ENCODE measurements around the gene SHC3.

The SHC3 gene

DNA sequence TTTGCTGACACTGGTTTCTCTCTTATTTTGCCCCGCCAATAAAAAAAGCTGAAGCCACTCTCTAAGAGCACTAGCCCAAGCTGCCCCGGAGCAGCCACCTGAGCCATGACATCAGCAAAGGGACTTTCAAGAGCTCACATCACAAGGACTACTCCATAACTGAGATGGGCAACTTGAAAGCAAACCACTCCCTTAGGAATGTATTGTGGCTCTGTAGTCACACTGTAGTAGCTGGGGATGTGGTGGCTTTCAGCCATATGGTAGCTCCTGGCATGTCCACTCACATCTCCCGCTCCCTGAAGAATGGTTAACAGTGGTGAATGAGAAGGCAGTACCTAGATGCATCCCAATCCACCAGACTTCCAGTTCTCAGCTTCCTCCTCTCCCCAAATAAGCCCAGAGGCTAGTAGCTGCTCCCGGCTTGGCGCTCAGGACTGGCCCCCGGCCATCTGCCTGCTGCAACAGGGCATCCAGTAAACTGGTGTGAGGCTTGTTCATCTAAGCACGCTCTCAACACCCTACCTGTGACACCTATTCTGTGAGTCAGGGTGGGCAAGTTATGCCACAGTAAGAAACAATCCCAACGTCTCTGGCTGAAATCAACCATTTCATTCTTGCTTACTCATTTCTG lies 123.6 kb downstream of the SHC3 start:
- DNase-seq (ENCODE audit: low read depth, low spot score), result no peak

DNA sequence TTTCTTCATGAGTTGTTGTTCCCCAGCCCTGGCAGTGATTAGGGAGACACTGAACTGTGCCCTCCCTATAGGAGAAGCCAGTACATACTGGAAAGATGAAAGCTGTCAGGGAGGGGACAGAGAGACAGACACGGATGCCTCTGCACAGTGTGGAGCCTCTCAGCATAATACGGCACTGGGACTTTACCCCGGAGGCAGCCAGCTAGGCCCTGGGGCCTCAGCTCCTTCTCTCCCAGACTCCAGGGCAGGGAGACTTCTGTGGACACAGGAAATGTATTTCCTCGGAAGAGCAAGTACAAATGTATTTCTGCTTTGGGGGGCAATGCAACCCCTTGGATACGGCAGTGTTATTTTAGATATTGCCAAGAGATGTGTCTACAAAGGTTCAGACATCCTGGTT lies 125.3 kb downstream of the SHC3 start:
- no peak for DNase-seq (ENCODE audit: low read depth, low spot score)

GRCh38 chr9:89052470-89053097 lies 126.0 kb downstream of the SHC3 start:
- DNase-seq (ENCODE audit: low read depth, low spot score), result no peak

- DNase-seq (ENCODE audit: low read depth, low spot score), result no peak
Measured at GRCh38 chr9:89051421-89052025, 127.1 kb downstream of the SHC3 start.

DNA sequence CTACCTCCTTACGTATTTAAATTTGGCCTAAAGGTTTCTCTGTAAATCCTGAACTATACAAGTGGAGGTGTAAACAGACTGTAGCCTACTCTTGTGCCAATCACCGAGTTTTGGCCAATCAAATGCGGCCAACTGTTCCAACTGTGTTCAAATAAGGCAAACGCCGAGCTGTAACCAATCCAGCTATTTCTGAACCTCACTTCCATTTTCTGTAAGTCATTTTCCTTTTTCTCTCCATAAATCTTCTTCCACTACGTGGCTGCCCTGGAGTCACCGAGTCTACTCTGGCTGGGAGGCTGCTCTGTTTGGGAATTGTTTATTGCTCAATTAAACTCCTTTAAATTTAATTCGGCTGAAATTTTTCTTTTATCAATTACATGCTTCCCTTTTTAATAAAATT lies 129.0 kb downstream of the SHC3 start:
- DNase-seq (ENCODE audit: low read depth, low spot score), result no peak

DNA sequence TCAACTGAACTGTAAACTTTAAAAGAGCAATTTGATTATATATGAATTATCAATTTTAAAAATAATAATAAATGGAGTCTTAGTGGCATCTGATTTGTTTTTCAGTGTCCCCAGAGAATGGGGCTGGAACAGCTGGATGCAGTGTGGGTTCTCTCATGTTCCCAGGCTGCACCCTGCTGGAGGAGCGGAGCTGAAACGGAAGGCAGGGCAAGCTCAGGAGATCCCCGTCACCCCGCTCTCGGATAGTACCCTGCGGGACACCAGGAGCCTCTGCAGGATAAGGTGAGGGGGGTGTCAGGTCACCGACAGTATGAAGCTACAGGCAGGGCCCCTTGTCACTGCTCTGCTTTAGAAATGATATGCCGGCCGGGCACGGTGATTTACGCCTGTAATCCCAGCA lies 130.0 kb downstream of the SHC3 start:
- no peak for DNase-seq (ENCODE audit: low read depth, low spot score)

DNA sequence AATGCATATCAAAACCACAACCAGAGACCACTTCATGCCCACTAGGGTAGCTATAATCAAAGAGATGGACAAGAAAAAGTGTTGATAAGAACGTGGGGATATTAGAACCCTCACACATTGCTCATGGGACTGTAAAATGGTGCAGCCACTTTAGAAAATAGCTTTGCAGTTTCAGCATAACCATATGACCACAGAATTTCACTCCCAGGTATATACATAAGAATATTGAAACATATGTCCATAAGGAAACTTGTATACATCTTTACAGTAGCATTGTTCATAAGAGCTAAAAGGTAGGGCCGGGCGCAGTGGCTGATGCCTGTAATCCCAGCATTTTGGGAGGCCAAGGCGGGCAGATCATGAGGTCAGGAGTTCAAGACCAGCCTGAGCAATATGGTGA lies 131.0 kb downstream of the SHC3 start:
- no peak for DNase-seq (ENCODE audit: low read depth, low spot score)

GRCh38 chr9:89046832-89047231 lies 131.8 kb downstream of the SHC3 start:
- DNase-seq (ENCODE audit: low read depth, low spot score), result no peak

DNA sequence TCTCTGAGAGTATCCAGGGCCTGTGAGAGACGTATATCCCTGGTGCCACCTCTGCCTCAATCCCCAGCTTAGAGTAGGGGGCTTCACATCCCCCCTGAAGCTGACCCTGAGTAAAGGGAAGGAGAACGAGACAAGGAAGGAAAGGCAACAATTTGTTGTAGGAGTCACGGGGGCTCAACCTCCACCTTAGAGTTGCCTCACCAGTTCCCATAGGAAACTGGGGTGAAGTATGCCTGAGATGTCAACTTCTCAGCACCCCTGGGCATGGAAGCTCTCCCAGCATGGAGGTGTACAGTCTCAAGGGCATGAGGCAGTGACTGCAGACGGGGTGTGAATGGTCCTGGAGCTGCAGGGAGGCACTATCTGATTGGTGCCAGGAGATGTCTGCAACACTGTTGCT lies 133.7 kb downstream of the SHC3 start:
- DNase-seq (ENCODE audit: low read depth, low spot score), result no peak

DNA sequence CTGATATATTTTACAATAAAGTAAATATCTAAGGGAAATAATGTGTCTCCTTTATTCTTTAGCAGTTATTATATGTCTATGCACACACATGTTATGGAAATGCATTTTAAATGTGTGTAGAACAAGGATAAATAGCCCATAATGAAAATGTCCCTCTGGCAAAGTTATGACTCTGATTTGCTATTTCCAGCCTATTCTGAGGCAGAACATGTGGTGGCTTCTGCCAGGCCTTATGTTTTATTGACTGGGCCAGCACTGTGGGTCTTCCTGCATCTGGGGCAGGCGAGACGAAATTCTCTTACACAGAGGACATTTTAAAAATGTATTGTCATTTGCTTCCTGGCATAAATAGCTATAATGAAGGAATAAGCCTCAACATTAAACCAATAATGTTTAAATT lies 134.5 kb downstream of the SHC3 start:
- DNase-seq (ENCODE audit: low read depth, low spot score), result no peak

DNA sequence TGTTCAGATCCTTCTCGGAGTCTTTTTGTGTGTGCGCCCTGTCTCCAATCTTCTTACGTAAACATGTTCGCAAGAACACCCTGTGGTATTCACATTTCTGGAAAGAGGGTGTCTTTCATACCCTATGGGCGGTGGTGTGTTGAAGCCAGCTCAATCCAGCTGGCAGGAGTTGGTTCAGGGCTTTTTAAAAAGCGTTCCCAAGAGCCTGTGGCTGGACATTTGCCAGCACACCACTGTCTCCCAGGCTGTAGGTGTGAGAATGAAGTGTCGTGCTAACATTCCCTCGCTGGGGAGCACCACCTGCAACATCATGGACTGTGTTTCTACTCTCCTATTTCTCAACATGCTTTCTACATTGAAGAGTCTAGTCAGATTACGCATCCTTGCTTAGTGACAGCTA lies 135.6 kb downstream of the SHC3 start:
- no peak for DNase-seq (ENCODE audit: low read depth, low spot score)

DNA sequence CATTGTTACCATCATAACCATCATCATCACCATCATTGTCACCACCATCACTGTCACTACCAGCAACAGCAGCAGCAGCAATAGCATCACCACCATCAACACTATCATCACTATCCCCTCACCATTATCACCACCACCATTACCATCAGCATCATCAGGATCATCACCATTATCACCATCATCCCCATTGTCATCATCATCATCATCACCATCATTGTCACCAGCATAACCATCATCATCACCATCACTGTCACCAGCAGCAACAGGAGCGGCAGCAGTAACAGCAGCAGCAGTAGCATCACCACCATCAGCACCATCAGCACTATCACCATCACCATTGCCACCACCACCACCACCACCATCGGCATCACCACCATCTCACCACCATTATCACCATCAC lies 139.0 kb downstream of the SHC3 start:
- no peak for DNase-seq (ENCODE audit: low read depth, low spot score)

- DNase-seq (ENCODE audit: low read depth, low spot score), result no peak
Measured at GRCh38 chr9:89039104-89039465, 139.5 kb downstream of the SHC3 start.

DNA sequence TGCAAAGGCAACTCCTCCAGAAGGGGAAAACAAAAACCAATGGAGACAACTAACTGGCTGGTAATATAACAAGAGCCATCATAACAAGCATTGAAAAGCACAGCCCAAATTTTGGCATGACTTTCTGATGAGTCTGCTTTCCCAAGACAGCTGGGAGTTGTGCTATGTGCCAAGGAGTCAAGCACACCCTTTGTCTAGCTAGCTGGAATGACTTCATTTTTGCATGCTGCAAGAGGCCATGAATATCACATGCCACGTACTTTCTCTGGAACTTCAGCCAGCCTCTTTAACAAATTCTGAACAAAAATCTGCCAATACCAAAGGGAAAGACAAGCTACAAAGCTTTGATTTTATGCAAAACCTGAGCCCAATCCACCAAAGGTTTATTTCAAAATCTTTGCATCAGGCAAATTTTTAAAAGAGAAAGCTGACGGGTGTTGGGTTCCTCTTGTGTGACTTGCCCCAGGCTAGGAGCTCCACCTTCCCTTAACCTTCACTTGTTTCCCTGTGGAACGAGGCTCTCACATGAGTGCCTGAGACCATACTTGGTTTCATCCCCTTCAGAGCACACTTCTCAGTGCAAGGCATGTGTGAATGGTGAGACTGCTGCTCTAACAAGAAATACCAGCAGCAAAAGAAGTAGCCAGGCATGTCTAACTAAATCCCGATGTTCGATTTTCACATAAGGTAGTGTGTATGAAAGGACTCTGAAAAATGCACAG lies 140.1 kb downstream of the SHC3 start:
- no peak for DNase-seq (ENCODE audit: low read depth, low spot score)

- no peak for DNase-seq (ENCODE audit: low read depth, low spot score)
Measured at GRCh38 chr9:89037891-89038290, 140.7 kb downstream of the SHC3 start.

GRCh38 chr9:89037346-89037745 lies 141.3 kb downstream of the SHC3 start:
- DNase-seq (ENCODE audit: low read depth, low spot score), result no peak

DNA sequence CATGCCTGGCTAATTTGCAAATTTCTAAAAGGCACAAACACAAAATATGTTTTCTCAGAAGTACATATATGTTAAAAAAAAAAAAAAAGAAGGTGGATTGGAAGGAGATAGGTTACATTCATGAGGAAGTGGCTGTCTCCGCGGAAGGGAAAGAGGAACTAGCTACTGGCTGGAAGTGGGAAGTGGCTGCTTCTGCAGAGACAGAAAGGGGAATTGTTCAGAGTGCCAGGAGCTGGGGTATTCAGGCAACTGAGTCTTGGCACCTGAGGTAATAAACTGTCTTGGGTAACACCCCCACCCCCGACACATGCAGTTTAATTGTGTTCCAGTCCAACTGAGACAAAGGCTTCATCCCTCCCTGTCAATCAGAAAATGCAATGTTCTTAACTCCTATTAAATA lies 141.7 kb downstream of the SHC3 start:
- no peak for DNase-seq (ENCODE audit: low read depth, low spot score)

DNA sequence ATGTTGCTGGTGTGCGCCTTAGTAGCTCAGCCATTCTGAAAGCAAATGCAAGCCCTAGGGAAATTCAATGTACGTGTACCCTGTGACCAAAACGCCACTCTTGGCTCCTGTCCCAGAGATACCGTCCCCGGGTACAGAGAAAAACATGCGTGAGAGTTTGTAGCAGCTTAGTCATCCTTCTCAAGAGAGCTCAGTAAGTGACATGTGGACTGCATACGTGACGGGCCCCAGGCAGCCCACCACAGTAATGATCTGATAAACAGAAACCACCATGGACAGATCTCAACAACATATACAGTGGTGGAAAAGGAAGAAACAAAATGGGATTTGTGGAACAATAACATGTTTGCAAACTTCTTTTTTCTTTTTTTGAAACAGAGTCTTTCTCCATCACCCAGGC lies 142.2 kb downstream of the SHC3 start:
- DNase-seq (ENCODE audit: low read depth, low spot score), result no peak

- DNase-seq (ENCODE audit: low read depth, low spot score), result no peak
Measured at GRCh38 chr9:89032661-89033060, 146.0 kb downstream of the SHC3 start.

DNA sequence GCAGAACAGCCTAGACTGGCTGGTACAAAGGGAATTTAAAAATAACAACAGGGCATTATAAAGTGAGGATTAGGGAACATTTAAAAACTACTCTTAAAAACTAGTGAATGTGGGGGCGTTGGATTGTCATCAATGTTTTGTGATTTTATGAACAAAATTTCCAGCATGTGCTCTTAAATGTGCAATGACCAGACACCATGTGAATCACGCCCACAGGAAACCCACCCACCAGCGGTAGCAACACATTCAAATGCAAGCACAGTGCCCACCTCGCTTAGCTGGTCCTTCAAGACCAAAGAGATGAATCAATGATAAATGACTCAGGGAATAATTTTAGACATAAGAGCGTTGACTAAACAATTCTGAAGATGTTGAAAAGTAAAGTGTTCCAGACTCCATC lies 146.4 kb downstream of the SHC3 start:
- no peak for DNase-seq (ENCODE audit: low read depth, low spot score)

DNA sequence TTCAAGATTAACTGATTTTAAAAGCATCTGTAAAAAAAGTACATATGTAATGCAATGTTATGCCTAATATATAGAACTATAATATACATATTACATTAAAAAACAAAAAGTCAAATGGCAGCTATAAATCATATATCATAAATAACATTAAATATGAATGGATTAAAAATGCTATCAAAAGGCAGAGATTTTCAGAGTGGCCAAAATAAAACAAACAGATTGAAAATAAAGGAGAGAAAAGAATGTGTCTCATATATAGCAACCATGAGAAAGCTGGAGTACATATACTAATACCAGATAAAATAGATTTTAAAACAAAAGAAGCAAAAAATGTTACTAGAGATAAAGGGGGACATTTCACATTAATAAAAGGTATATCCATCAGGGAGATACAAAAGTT lies 148.8 kb downstream of the SHC3 start:
- no peak for DNase-seq (ENCODE audit: low read depth, low spot score)

- DNase-seq (ENCODE audit: low read depth, low spot score), result no peak
Measured at GRCh38 chr9:89026876-89027275, 151.7 kb downstream of the SHC3 start.

GRCh38 chr9:89025553-89025952 lies 153.1 kb downstream of the SHC3 start:
- DNase-seq (ENCODE audit: low read depth, low spot score), result no peak

Data from ELF-1 (cell line).